Neuronal stem cell (in vitro differentiated cells): ENCODE measurements around the gene GMDS.

ENCODE experiments used
- DNase-seq: peaks from one replicate; pipeline ENCODE4 v3.0.0-alpha.2; 2013; ENCODE audit warnings: low spot score
- H2AFZ ChIP-seq: one replicate; pipeline ENCODE4 v1.6.1; 2013; ENCODE audit warnings: mild to moderate bottlenecking, low read length, inconsistent platforms
- H2AK5ac ChIP-seq: 2 replicates; pipeline ENCODE4 v1.6.1; 2013; ENCODE audit warnings: low read depth, mild to moderate bottlenecking, inconsistent platforms, low read length, moderate library complexity, mixed read lengths
- H2BK120ac ChIP-seq: 2 replicates; pipeline ENCODE4 v1.6.1; 2013; ENCODE audit warnings: low read depth, mild to moderate bottlenecking, inconsistent platforms, low read length, moderate library complexity, mixed read lengths
- H2BK12ac ChIP-seq: one replicate; pipeline ENCODE4 v1.6.1; 2013; ENCODE audit warnings: low read length, inconsistent platforms
- H2BK15ac ChIP-seq: 2 replicates; pipeline ENCODE4 v1.6.1; 2013; ENCODE audit warnings: mild to moderate bottlenecking, low read length, inconsistent platforms, mixed read lengths
- H2BK5ac ChIP-seq: one replicate; pipeline ENCODE4 v1.6.1; 2013; ENCODE audit warnings: inconsistent platforms, mild to moderate bottlenecking, low read length, moderate library complexity
- H3K14ac ChIP-seq: one replicate; pipeline ENCODE4 v1.6.1; 2013; ENCODE audit warnings: low read length, inconsistent platforms
- H3K18ac ChIP-seq: 2 replicates; pipeline ENCODE4 v1.6.1; 2013; ENCODE audit warnings: low read length, inconsistent platforms
- H3K23ac ChIP-seq: 2 replicates; pipeline ENCODE4 v1.6.1; 2013; ENCODE audit warnings: low read depth, mild to moderate bottlenecking, mixed read lengths, low read length, inconsistent platforms; ENCODE audit not compliant: poor library complexity
- H3K27ac ChIP-seq: replicated peaks from 3 replicates; pipeline ENCODE4 v1.5.1; 2013; ENCODE audit warnings: low read length, inconsistent platforms
- H3K27me3 ChIP-seq, 3 experiments: 2 replicates each; pipeline ENCODE4 v1.6.1; 2013; ENCODE audit warnings: low read length in 3 of 3, mild to moderate bottlenecking in 2 of 3, inconsistent platforms in 1 of 3, low read depth in 1 of 3, mixed read lengths in 1 of 3, moderate library complexity in 1 of 3; ENCODE audit not compliant: control insufficient read depth in 3 of 3, insufficient read depth in 3 of 3
- H3K36me3 ChIP-seq, 2 donors: replicated peaks in 1 of 2; 2 replicates each; pipeline ENCODE4 v1.6.1; 2013; ENCODE audit warnings: low read length in 2 of 2; ENCODE audit not compliant: control insufficient read depth in 2 of 2, insufficient read depth in 2 of 2
- H3K4ac ChIP-seq: 2 replicates; pipeline ENCODE4 v1.6.1; 2013; ENCODE audit warnings: inconsistent platforms, mild to moderate bottlenecking, low read length, moderate library complexity
- H3K4me1 ChIP-seq, 2 donors: 1 replicate in 1 of 2; 2 replicates in 1 of 2; pipeline ENCODE4 v1.6.1; 2013; ENCODE audit warnings: low read length in 2 of 2, low read depth in 1 of 2; ENCODE audit not compliant: control insufficient read depth in 2 of 2, insufficient read depth in 1 of 2
- H3K4me2 ChIP-seq: one replicate; pipeline ENCODE4 v1.6.1; 2013; ENCODE audit warnings: mild to moderate bottlenecking, low read length, inconsistent platforms; ENCODE audit not compliant: insufficient read depth, poor library complexity, severe bottlenecking
- H3K4me3 ChIP-seq, 2 donors: 2 replicates each; pipeline ENCODE4 v1.5.1; 2013; ENCODE audit warnings: low read length in 2 of 2, mild to moderate bottlenecking in 2 of 2, inconsistent platforms in 1 of 2, moderate library complexity in 1 of 2
- H3K79me1 ChIP-seq: one replicate; pipeline ENCODE4 v1.6.1; 2013; ENCODE audit warnings: low read depth, mild to moderate bottlenecking, inconsistent platforms, low read length, moderate library complexity
- H3K9ac ChIP-seq: one replicate; pipeline ENCODE4 v1.6.1; 2013; ENCODE audit warnings: mild to moderate bottlenecking, low read depth, low read length, inconsistent platforms; ENCODE audit not compliant: poor library complexity
- H3K9me3 ChIP-seq, 2 donors: replicated peaks in 1 of 2; 2 replicates each; pipeline versions ENCODE3 to v1.6.1; 2013; ENCODE audit warnings: low read length in 2 of 2, mild to moderate bottlenecking in 2 of 2, inconsistent platforms in 1 of 2, low read depth in 1 of 2, mixed read lengths in 1 of 2, moderate library complexity in 1 of 2; ENCODE audit not compliant: control insufficient read depth in 2 of 2, insufficient read depth in 1 of 2
- H4K8ac ChIP-seq: one replicate; pipeline ENCODE4 v1.6.1; 2013; ENCODE audit warnings: low read depth, mild to moderate bottlenecking, inconsistent platforms, low read length, moderate library complexity
- H4K91ac ChIP-seq: one replicate; pipeline ENCODE4 v1.6.1; 2013; ENCODE audit warnings: low read length, low read depth, mild to moderate bottlenecking, inconsistent platforms; ENCODE audit not compliant: poor library complexity
- WGBS, 2 donors: extraction: QIAGEN DNeasy Blood & Tissue Kit; methylation state at CpG; one replicate each; pipeline ENCODE4 v1.1.7; 2013; ENCODE audit warnings: missing lambda C conversion rate in 2 of 2, mixed read lengths in 1 of 2; ENCODE audit not compliant: insufficient read length in 2 of 2, insufficient replicate concordance in 1 of 2; ENCODE audit errors: extremely low coverage in 2 of 2; 5-methylcytosine and 5-hydroxymethylcytosine counted together

Gene GMDS

GRCh38 chr6:2104524-2104880 lies 140.9 kb downstream of the GMDS start:
- DNase-seq: no peak
- Histone ChIP-seq H3K4me1 (peaks cover 2 to 5% of the 10 kb centered on the region in 2 donors), H4K91ac (no peak overlapping the region), H4K8ac (no peak overlapping the region), H3K36me3 (no peaks in the 10 kb centered on the region), H3K9ac (no peak overlapping the region), H3K4me2 (no peak overlapping the region), H2BK120ac (no peak overlapping the region), H3K4me3 (no peak overlapping the region), H3K23ac (no peak overlapping the region), H2BK5ac (no peak overlapping the region), H2AK5ac (no peak overlapping the region), H2BK12ac (no peak overlapping the region), H3K14ac (no peak overlapping the region), H3K27ac (no peak overlapping the region), H3K9me3 (no peaks in the 10 kb centered on the region), H3K27me3 (no peaks in the 10 kb centered on the region), H3K79me1 (no peaks in the 10 kb centered on the region), H3K4ac (no peak overlapping the region), H3K18ac (no peak overlapping the region), H2AFZ (no peak overlapping the region), H2BK15ac (no peak overlapping the region)
- no CpG with 5 or more reads among the region's 1 CpG for WGBS, 2 donors

- peaks cover 0 to 5% of the 10 kb centered on the region in 2 donors for H3K4me1 ChIP-seq
- H3K23ac ChIP-seq: no peak overlapping the region
- no peak overlapping the region for H2BK5ac ChIP-seq
- no peak overlapping the region for H3K27ac ChIP-seq
- H2BK12ac ChIP-seq: no peak overlapping the region
- H2AFZ ChIP-seq: no peak overlapping the region
- no CpG with 5 or more reads among the region's 6 CpGs for WGBS, 2 donors
- no peak overlapping the region for H2AK5ac ChIP-seq
- no peak overlapping the region for H4K8ac ChIP-seq
- no peak overlapping the region for H3K14ac ChIP-seq
- no peaks in the 10 kb centered on the region for H3K9me3 ChIP-seq
- no peak overlapping the region for H3K9ac ChIP-seq
- H4K91ac ChIP-seq: no peak overlapping the region
- no peak overlapping the region for H3K18ac ChIP-seq
- H2BK15ac ChIP-seq: no peak overlapping the region
- no peak overlapping the region for H3K4ac ChIP-seq
- no peaks in the 10 kb centered on the region for H3K27me3 ChIP-seq
- no peak overlapping the region for H3K4me2 ChIP-seq
- DNase-seq: no peak
- no peaks in the 10 kb centered on the region for H3K36me3 ChIP-seq
- no peaks in the 10 kb centered on the region for H3K79me1 ChIP-seq
- H2BK120ac ChIP-seq: no peak overlapping the region
- no peak overlapping the region for H3K4me3 ChIP-seq
These were observed 141.5 kb downstream of the GMDS start for GRCh38 chr6:2103765-2104523.

- Histone ChIP-seq H3K9me3 (no peaks in the 10 kb centered on the region), H2BK5ac (no peak overlapping the region), H3K4ac (no peak overlapping the region), H4K8ac (no peak overlapping the region), H3K36me3 (no peaks in the 10 kb centered on the region), H2AK5ac (no peak overlapping the region), H3K79me1 (no peaks in the 10 kb centered on the region), H3K14ac (no peak overlapping the region), H2BK120ac (no peak overlapping the region), H3K4me3 (no peak overlapping the region), H3K27ac (no peak overlapping the region), H2BK15ac (no peak overlapping the region), H3K4me2 (no peak overlapping the region), H3K23ac (no peak overlapping the region), H4K91ac (no peak overlapping the region), H3K9ac (no peak overlapping the region), H3K18ac (no peak overlapping the region), H3K27me3 (no peaks in the 10 kb centered on the region), H3K4me1 (peaks cover 0 to 5% of the 10 kb centered on the region in 2 donors), H2BK12ac (no peak overlapping the region), H2AFZ (no peak overlapping the region)
- WGBS, 2 donors: no CpG with 5 or more reads among the region's 5 CpGs
- DNase-seq: no peak
These were observed 142.4 kb downstream of the GMDS start for GRCh38 chr6:2102966-2103365.

GRCh38 chr6:2102316-2102883 lies 143.0 kb downstream of the GMDS start:
- H2BK12ac ChIP-seq: no peak overlapping the region
- H4K91ac ChIP-seq: no peak overlapping the region
- H3K4me3 ChIP-seq: no peak overlapping the region
- H3K9me3 ChIP-seq: no peaks in the 10 kb centered on the region
- no peak overlapping the region for H2BK5ac ChIP-seq
- no peak overlapping the region for H3K9ac ChIP-seq
- no peak overlapping the region for H2AFZ ChIP-seq
- H3K27ac ChIP-seq: no peak overlapping the region
- no peak overlapping the region for H3K4me2 ChIP-seq
- no peak for DNase-seq
- H3K79me1 ChIP-seq: no peaks in the 10 kb centered on the region
- H3K14ac ChIP-seq: no peak overlapping the region
- no CpG with 5 or more reads among the region's 5 CpGs for WGBS, 2 donors
- no peak overlapping the region for H3K23ac ChIP-seq
- no peak overlapping the region for H2AK5ac ChIP-seq
- no peaks in the 10 kb centered on the region for H3K27me3 ChIP-seq
- no peak overlapping the region for H2BK15ac ChIP-seq
- H3K4me1 ChIP-seq: peaks cover 0 to 5% of the 10 kb centered on the region in 2 donors
- H3K4ac ChIP-seq: no peak overlapping the region
- H4K8ac ChIP-seq: no peak overlapping the region
- no peaks in the 10 kb centered on the region for H3K36me3 ChIP-seq
- H3K18ac ChIP-seq: no peak overlapping the region
- H2BK120ac ChIP-seq: no peak overlapping the region
